ENCODE measurements around the gene PPA1. TPM values are rescaled to one million over a fixed set of nuclear protein-coding genes. Genes with fewer than 3 reads are reported as not detected.

PPA1 gene
- total RNA-seq, 1 experiment from 2014 or later, result 180 TPM

GRCh38 chr10:70206762-70207161, 26.5 kb downstream of the PPA1 start:
- ChIA-PET POLR2A (no interaction called here), CTCF (no interaction called here)
- Mint-ChIP-seq H3K27me3 (ENCODE audit: low read depth) (no peaks in the 10 kb centered on the region), H3K9me3 (no peaks in the 10 kb centered on the region), H3K36me3 (peaks cover 59% of the 10 kb centered on the region), H3K4me3 (no peak overlapping the region), H3K27ac (no peak overlapping the region), H3K4me1 (no peaks in the 10 kb centered on the region)
- no peak for DNase-seq (ENCODE audit: low spot score)
- no peak for ATAC-seq
- TF ChIP-seq ZNF671 (CRISPR knock-in tag; IDR thresholded peaks at IDR 0.05), result no peak
- TF ChIP-seq, protein P1, sequence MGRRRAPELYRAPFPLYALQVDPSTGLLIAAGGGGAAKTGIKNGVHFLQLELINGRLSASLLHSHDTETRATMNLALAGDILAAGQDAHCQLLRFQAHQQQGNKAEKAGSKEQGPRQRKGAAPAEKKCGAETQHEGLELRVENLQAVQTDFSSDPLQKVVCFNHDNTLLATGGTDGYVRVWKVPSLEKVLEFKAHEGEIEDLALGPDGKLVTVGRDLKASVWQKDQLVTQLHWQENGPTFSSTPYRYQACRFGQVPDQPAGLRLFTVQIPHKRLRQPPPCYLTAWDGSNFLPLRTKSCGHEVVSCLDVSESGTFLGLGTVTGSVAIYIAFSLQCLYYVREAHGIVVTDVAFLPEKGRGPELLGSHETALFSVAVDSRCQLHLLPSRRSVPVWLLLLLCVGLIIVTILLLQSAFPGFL (CRISPR knock-in tag; IDR thresholded peaks at IDR 0.05; ENCODE audit: borderline replicate concordance), result no peak
- TF ChIP-seq ETV6 (CRISPR knock-in tag; IDR thresholded peaks at IDR 0.05), result no peak
- TF ChIP-seq CDX4 (CRISPR knock-in tag; IDR thresholded peaks at IDR 0.05; ENCODE audit: borderline replicate concordance), result no peak
- TF ChIP-seq, protein P2, sequence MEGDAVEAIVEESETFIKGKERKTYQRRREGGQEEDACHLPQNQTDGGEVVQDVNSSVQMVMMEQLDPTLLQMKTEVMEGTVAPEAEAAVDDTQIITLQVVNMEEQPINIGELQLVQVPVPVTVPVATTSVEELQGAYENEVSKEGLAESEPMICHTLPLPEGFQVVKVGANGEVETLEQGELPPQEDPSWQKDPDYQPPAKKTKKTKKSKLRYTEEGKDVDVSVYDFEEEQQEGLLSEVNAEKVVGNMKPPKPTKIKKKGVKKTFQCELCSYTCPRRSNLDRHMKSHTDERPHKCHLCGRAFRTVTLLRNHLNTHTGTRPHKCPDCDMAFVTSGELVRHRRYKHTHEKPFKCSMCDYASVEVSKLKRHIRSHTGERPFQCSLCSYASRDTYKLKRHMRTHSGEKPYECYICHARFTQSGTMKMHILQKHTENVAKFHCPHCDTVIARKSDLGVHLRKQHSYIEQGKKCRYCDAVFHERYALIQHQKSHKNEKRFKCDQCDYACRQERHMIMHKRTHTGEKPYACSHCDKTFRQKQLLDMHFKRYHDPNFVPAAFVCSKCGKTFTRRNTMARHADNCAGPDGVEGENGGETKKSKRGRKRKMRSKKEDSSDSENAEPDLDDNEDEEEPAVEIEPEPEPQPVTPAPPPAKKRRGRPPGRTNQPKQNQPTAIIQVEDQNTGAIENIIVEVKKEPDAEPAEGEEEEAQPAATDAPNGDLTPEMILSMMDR (IDR thresholded peaks at IDR 0.05), result no peak
- TF ChIP-seq KAT7 (CRISPR knock-in tag; IDR thresholded peaks at IDR 0.05; ENCODE audit: borderline replicate concordance), result no peak
- no peak for TF ChIP-seq ERG (CRISPR knock-in tag; IDR thresholded peaks at IDR 0.05)
- TF ChIP-seq FOXJ3 (CRISPR knock-in tag; IDR thresholded peaks at IDR 0.05; ENCODE audit: borderline replicate concordance), result no peak
- no peak for TF ChIP-seq ZNF121 (CRISPR knock-in tag; IDR thresholded peaks at IDR 0.05)
- no peak for TF ChIP-seq ZNF219 (CRISPR knock-in tag; IDR thresholded peaks at IDR 0.05; ENCODE audit: borderline replicate concordance)
- TF ChIP-seq, protein P3, sequence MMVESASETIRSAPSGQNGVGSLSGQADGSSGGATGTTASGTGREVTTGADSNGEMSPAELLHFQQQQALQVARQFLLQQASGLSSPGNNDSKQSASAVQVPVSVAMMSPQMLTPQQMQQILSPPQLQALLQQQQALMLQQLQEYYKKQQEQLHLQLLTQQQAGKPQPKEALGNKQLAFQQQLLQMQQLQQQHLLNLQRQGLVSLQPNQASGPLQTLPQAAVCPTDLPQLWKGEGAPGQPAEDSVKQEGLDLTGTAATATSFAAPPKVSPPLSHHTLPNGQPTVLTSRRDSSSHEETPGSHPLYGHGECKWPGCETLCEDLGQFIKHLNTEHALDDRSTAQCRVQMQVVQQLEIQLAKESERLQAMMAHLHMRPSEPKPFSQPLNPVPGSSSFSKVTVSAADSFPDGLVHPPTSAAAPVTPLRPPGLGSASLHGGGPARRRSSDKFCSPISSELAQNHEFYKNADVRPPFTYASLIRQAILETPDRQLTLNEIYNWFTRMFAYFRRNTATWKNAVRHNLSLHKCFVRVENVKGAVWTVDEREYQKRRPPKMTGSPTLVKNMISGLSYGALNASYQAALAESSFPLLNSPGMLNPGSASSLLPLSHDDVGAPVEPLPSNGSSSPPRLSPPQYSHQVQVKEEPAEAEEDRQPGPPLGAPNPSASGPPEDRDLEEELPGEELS (CRISPR knock-in tag; IDR thresholded peaks at IDR 0.05), result no peak
- TF ChIP-seq ZNF425 (CRISPR knock-in tag; conservative IDR thresholded peaks at IDR 0.05), result no peak

GRCh38 chr10:70201105-70201504, 32.1 kb downstream of the PPA1 start:
- H3K27me3 Mint-ChIP-seq (ENCODE audit: low read depth), result no peaks in the 10 kb centered on the region
- H3K4me1 Mint-ChIP-seq, result no peaks in the 10 kb centered on the region
- H3K36me3 Mint-ChIP-seq, result peaks cover 40% of the 10 kb centered on the region
- ATAC-seq (no peak), DNase-seq (ENCODE audit: low spot score) (no peak)
- ChIA-PET POLR2A (no interaction called here), CTCF (interaction anchor here (1.4 kb wide), 1 partner anchor 54 kb away, joined by 5 read pairs; the partner anchor contains the start of gene TYSND1)
- no peak overlapping the region for H3K4me3 Mint-ChIP-seq
- H3K9me3 Mint-ChIP-seq, result no peaks in the 10 kb centered on the region
- no peak overlapping the region for H3K27ac Mint-ChIP-seq
- TF ChIP-seq AR (CRISPR knock-in tag; IDR thresholded peaks at IDR 0.05) (no peak), CDX4 (CRISPR knock-in tag; IDR thresholded peaks at IDR 0.05; ENCODE audit: borderline replicate concordance) (no peak), CBFB (CRISPR knock-in tag; IDR thresholded peaks at IDR 0.05; ENCODE audit: low read depth) (no peak)
- TF ChIP-seq, protein P4, sequence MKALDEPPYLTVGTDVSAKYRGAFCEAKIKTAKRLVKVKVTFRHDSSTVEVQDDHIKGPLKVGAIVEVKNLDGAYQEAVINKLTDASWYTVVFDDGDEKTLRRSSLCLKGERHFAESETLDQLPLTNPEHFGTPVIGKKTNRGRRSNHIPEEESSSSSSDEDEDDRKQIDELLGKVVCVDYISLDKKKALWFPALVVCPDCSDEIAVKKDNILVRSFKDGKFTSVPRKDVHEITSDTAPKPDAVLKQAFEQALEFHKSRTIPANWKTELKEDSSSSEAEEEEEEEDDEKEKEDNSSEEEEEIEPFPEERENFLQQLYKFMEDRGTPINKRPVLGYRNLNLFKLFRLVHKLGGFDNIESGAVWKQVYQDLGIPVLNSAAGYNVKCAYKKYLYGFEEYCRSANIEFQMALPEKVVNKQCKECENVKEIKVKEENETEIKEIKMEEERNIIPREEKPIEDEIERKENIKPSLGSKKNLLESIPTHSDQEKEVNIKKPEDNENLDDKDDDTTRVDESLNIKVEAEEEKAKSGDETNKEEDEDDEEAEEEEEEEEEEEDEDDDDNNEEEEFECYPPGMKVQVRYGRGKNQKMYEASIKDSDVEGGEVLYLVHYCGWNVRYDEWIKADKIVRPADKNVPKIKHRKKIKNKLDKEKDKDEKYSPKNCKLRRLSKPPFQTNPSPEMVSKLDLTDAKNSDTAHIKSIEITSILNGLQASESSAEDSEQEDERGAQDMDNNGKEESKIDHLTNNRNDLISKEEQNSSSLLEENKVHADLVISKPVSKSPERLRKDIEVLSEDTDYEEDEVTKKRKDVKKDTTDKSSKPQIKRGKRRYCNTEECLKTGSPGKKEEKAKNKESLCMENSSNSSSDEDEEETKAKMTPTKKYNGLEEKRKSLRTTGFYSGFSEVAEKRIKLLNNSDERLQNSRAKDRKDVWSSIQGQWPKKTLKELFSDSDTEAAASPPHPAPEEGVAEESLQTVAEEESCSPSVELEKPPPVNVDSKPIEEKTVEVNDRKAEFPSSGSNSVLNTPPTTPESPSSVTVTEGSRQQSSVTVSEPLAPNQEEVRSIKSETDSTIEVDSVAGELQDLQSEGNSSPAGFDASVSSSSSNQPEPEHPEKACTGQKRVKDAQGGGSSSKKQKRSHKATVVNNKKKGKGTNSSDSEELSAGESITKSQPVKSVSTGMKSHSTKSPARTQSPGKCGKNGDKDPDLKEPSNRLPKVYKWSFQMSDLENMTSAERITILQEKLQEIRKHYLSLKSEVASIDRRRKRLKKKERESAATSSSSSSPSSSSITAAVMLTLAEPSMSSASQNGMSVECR (CRISPR knock-in tag; IDR thresholded peaks at IDR 0.05; ENCODE audit: borderline replicate concordance), result no peak
- TF ChIP-seq, protein P5, sequence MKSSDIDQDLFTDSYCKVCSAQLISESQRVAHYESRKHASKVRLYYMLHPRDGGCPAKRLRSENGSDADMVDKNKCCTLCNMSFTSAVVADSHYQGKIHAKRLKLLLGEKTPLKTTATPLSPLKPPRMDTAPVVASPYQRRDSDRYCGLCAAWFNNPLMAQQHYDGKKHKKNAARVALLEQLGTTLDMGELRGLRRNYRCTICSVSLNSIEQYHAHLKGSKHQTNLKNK (CRISPR knock-in tag; IDR thresholded peaks at IDR 0.05), result no peak
